ENCODE data around the gene MT1E.

Gene MT1E

DNA sequence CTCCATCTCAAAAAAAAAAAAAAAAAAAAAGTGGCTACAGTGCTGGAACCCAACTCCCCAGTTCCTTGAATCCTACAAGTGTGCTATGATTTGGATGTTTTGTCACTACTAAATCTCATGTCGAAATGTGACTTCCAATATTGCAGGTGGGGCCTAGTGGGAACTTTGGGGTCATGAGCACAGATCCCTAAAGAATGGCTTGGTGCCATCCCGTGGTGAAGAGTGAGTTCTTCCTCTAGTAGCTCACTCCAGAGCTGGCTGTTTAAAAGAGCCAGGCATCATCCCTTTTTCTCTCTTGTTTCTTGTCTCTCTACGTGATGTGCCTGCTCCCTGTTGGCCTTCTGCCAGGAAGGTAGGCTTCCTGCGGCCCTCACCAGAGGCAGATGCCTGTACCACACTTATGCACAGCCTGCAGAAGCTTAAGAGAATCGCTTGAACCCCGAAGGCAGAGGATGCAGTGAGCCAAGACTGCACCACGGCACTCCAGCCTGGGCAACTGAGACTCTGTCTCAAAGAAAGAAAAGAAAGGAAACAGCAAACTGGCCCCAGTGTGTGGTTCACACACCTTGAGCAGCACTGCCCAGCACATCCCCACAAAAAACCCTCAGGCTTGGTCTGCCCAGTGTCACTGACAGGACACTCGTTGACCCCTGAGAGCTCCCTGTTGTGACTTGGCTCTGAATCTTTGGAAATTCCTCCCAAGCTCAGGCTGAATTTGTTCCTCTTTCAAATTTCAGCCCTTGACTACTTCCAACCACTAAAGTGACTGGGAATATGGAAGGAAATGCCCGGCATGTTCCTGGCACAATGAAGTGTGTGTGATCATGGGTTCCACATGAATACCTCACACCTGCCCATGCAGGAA is 3.1 kb downstream of the MT1E start:
- no peak for DNase-seq

DNA sequence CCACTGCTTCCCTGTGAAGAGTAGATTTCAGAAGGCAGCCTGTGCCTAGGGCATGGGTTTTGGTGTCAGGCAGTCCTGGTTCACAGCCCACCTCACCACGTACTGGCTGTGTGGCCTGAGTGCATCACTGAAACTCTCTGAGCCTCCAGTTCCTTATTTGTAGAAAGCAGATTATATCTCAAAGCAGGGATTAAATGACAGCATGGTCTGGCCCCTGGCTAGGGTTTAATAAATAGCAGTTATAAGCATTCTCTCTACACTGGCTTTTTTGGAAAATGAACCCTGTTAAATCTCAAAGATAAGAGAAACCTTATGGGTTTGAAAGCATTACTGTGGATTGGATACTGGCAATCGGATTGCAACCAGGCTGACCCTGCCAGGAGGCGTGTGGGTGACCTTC is 4.0 kb downstream of the MT1E start:
- no peak for DNase-seq

DNA sequence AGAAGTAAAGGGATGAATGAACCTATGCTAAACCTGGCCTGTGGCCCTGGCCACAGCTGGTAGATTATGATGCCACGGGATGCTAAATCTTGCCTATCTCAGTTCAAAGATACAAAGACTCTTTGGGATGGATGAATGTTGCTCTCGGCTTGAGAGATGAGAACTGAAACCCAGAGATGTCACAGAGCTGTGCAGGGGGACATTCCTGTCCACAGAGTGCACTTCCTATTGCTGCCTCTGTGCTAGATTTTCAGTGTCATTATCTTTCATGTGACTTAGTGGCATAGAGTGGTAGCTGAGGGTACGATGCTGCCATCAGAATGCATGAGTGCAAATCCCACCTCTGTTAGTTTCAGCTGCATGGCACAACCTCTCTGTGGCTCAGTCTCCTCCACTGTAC is 4.6 kb downstream of the MT1E start:
- no peak for DNase-seq

DNA sequence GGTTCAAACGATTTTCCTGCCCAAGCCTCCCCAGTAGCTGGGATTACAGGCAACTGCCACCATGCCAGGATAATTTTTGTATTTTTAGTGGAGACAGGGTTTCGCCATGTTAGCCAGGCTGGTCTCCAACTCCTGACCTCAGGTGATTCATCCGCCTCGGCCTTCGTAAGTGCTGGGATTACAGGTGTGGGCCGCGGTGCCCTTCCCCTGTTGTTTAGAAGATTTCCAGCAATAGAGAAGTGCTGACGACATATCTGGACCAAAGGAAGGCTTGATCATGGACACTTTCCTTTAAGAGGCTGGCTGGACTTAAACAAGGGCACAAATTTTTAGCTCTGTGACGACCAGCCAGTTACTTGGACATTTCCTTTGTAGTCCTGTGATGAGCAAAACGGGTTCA is 5.6 kb downstream of the MT1E start:
- DNase-seq = no peak

DNA sequence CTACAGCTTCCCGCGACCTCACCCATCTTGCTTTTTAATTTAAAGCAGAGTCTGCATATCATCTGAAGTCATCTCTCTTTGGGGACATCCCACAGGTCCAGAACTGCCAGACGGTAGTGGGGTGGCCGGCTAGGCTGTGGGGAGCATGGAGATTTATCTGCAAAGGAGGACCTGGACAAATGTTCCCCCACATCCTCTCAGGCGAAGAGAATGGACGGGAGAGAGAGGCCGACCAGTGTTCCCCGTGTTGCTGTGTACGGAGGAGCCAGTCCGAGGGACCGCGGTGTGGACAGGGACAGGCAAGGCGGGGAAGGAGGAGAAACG is 6.2 kb downstream of the MT1E start:
- no peak for DNase-seq

DNA sequence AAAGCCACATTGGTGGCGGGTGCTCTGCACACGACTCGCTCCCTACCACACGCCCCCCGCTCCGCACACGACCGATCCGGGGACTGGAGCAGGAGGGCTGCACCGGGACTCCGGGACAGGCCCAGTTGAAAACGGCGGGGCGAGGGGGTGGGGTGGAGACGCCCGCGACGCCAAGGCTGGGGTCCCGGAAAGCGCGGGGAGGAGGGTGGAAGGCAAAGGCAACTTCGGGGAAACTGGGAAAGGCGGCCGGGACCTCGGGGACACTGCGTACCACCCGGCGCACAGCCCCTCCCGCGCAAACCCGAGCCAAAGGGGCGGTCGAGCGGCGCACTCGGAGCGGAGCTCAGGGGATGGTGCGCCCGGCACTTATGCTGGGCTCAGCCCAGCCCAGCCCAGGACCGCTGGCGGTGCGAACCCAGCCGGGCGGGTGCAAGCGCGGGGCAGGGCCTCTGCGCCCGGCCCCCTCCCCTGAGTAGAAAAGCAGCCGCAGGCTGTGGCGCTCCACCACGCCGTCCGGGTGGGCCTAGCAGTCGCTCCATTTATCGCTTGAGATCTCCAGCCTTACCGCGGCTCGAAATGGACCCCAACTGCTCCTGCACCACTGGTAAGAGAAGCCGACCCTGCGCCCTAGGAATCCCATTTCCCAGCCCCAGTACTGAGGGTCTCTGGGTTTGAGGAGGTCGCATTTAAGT is 6.7 kb downstream of the MT1E start, which contains the start of gene MT1M:
TSS of gene MT1M (plus strand) at position 504 of the 692 bp plus-strand sequence. CDS start at position 577, 73 bp downstream.
- no peak for DNase-seq

DNA sequence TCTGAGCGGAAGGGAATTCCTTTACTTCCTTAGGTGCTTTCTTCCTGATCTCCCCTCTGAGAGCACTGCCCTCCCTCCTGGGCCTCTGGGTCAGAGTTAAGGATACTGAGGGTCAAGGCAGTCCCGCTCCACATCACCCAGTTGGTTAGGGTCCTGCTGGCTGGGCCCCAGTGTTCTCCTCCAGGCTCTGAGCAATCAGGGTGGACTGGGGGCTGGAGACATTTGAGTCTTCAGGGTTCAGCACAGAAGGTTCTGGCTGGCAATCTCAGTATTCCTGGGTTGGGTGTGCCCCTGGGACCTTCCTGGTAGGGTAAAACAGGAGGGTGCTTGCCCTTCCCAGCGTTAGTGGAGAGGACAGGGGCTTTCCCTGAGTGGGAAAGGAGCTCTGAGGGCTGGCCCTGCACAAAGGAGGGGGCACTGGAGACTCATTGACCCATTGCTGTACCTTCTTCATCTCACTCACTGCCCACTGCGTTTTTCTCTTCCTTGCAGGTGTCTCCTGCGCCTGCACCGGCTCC is 7.3 kb downstream of the MT1E start:
- DNase-seq = no peak

DNA sequence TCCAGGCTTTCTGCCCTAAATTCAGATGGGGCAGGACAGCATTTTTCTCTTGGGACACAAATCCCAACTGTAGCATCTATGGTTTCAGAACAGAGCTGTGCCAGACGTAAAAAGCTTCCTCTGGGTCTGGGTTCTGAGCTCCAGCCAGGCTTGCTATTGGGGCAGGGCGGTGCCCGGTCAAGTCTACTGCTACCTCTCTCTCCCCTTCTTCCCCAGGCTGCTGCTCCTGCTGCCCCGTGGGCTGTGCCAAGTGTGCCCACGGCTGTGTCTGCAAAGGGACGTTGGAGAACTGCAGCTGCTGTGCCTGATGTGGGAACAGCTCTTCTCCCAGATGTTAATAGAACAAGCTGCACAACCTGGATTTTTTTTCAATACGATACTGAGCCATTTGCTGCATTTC is 8.0 kb downstream of the MT1E start:
- DNase-seq = no peak

DNA sequence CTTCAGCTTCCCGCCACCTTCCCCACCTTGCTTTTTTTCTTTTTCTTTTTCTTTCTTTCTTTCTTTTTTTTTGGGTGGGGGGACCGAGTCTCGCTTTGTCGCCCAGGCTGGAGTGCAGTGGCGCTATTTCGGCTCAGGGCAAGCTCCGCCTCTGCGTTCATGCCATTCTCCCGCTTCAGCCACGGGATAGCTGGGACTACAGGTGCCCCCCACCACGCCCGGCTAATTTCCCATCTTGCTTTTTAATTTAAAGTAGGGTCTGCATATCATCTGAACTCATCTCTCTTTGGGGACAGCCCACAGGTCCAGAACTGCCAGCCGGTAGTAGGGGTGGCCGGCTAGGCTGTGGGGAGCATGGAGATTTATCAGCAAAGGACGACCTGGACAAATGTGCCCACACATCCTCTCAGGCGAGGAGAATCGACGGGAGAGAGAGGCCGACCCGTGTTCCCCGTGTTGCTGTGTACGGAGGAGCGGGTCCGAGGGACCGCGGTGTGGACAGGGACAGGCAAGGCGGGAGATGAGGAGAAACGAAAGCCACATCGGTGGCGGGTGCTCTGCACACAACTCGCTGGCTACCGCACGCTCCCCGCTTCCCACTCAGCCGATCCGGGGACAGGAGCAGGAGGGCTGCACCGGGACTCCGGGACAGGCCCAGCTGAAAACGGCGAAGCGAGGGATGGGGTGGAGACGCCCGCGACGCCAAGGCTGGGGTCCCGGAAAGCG is 9.3 kb downstream of the MT1E start:
- no peak for DNase-seq

DNA sequence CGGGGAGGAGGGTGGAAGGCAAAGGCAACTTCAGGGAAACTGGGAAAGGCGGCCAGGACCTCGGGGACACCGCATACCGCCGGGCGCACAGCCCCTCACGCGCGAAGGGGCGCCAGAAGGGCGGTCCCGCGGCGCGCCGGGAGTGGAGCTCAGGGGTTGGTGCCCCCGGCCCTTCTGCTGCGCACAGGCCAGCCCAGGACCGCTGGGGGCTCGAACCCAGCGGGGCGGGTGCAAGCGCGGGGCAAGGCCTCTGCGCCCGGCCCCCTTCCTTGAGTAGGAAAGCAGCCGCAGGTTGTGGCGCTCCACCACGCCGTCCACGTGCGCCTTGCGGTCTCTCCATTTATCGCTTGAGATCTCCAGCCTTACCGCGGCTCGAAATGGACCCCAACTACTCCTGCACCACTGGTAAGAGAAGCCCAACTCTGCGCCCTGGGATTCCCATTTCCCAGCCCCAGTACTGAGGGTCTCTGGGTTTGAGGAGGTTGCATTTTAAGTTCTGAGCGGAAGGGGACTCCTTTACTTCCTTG is 9.9 kb downstream of the MT1E start:
- DNase-seq = no peak

DNA sequence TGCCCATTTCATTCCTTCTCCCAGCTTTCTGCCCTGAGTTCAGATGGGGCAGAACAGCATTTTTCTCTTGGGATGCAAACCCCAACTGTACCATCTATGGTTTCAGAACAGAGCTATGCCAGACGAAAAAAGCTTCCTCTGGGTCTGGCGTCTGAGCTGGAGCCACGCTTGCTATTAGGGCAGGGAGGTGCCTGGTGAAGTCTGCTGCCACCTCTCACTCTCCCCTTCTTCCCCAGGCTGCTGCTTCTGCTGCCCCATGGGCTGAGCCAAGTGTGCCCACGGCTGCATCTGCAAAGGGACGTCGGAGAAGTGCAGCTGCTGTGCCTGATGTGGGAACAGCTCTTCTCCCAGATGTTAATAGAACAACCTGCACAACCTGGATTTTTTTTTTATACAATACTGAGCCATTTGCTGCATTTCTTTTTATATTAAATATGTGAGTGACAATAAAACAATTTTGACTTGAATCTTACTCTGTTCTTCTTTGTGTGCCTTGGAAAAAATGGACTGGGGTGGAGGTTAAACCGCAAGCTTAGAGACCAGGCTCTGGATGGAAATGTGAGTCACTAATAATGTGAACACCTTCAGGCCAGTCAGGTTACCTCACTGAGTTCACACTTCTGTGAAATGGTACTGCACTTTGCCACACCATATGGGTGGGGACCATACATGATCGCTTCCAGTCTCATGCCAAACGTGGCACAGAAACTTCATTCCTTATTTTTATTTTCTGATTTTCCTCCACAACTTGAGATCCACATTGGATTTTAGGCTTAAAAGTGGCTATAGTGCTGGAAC is 11.2 kb downstream of the MT1E start:
- no peak for DNase-seq

DNA sequence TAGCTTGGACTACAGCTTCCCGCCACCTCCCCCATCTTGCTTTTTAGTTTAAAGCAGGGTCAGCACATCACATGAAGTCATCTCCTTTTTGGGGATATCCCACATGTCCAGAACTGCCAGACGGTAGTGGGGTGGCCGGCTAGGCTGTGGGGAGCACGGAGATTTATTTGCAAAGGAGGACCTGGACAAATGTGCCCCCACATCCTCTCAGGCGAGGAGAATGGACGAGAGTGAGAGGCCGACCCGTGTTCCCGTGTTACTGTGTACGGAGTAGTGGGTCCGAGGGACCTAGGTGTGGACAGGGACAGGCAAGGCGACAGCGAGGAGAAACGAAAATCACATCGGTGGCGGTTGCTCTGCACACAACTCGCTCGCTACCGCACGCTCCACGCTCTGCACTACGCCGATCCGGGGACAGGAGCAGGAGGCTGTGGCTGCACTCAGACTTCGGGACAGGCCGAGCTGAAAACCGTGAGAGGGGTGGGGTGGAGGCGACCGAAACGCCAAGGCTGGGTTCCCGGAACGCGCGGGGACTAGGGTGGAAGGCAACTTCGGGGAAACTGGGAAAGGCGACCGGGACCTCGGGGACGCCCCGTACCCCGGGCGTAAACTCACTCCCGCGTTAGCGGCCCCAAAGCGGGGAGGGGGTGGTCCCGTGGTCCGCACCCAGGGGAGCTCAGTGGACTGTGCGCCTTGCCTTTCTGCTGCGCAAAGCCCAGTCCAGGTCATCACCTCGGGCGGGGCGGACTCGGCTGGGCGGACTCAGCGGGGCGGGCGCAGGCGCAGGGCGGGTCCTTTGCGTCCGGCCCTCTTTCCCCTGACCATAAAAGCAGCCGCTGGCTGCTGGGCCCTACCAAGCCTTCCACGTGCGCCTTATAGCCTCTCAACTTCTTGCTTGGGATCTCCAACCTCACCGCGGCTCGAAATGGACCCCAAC is 12.5 kb downstream of the MT1E start, which contains the start of gene MT1A:
TSS of gene MT1A (plus strand) at position 853 of the 937 bp plus-strand sequence. CDS start at position 926, 73 bp downstream.
- DNase-seq = no peak

DNA sequence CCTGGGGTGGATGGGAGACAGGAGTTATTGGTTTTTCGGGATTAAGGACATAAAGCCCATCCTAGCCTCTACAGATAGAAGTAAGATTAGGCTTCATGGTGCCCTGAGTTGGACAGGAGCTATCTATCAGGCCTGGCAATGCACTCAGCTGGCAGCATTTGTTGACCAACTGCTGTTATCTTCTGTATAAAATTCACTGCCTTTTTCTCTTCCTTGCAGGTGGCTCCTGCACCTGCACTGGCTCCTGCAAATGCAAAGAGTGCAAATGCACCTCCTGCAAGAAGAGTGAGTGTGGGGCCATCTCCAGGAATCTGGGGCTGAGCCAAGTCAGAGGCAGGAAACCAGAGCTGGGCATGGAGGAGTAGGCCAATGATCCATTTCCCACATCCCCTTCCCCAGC is 13.5 kb downstream of the MT1E start:
- DNase-seq = no peak

DNA sequence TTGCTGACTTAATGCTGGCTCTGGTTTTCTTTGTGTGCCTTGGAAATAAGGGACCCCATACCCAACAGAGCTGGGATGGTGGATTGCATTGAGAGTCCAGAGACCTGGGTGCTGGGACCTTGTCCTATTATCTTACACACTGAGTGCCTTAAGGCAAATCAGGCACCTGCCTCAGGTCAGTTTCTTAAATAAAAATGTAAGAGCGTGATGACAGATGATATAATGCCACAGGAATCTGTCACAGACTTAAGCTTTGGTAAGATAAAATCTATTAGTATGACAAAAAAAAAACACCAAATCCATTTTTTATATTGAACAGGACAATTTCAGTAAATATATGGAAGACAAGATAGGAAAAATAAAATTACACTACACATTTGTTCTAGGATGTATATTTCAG is 14.5 kb downstream of the MT1E start:
- DNase-seq = no peak

DNA sequence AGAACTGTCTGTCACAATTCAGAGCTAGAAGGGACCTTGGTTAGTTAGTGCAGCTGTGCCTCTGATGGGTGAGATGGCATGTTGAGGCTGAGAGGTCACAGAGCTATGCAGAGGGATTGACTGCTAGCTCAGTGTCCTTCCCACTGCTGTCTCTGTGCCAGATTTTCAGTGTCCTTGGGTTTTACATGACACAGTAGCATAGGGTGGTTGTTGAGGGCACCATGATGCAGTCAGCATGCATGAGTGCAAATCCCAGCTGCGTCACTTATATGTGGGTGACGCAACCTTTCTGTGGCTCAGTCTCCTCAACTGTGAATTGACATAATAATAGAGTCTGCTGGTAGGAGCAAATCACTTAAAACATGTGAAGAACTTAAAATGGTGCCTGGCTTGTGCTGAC is 15.6 kb downstream of the MT1E start:
- DNase-seq = no peak

DNA sequence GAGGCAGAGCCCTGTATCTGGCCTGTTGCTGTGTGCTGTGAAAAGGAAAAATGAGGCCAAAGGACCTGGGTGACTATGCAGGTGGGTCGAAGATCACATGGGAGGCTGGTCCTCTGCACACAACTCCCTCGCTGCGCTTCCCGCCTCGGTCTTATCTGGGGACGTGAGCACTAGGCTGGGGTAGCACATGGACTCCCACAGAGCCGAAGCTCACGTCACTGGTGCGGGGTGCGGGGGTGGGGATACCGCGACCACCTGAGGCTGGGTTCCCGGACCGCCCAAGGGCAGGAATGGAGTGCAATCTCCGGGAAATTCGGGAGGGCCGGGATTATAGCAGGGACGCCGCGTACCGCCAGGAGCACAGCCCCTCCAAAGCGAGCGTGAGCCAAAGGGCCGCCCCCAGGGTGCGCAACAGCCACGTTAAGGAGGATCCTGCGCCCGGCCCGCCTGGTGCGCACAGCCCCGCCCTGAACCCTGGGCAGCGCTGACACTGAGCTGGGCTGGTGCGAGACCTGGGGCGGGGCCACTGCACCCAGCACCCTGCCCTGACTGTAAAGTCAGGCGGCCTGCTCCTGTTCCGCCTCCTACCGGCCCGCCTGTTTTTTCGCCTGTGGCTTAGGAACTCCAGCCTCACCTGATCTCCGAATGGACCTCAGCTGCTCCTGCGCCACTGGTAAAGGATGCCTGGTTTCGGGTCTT is 17.6 kb downstream of the MT1E start:
- peak; percentile 81 for DNase-seq

DNA sequence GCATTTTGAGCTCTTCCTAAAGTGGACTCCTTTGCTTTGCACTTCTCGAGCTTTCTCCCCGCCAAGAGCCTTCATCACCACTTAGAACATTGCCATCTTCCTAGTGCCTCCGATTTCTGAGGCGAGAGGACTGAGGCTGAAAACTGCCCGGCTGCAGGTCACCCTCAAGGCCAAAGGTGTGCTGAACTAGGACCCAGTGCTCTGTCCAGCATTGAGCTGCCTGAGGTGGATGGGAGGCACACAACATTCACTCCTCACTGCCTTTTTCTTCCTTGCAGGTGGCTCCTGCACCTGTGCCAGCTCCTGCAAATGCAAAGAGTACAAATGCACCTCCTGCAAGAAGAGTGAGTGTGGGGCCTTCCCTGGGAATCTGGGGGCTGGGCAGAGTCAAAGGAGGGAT is 18.3 kb downstream of the MT1E start:
- DNase-seq = no peak

DNA sequence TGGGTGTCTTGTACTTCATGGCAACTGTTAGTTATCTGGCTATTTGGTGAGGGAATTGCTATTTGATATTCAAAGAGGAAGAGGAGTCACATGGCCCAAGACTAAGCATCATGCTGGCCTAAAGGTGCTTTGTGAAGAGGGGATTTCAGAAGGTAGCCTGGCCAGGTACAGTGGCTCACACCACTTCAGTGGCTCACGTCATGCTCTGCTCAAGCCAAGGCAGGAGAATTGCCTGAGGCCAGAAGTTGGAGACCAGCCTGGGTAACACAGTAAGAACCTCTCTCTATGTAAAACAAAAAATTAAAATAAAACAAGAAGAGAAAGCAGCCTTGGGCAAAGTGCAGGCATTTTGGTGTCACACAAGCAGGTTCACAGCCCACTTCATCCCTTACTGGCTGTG is 19.7 kb downstream of the MT1E start:
- DNase-seq = no peak

DNA sequence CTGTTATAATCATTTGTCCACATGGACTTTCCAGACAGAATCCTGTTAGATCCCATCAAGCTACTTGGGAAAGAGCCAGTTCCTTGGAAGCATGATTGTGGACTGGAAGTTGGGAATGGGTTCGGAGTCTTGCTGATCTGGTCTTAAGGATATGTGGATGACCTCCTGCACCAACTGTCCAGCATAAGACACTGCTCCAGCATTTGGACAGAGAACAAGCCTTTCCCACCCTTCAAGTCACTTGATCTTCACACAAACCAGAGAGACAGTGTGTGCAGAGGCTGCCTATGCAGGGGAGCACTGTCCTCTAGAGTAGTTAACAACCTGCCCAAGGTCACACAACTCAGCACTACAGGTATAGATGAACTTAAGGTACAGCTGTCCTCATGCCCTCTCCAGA is 20.3 kb downstream of the MT1E start:
- no peak for DNase-seq

DNA sequence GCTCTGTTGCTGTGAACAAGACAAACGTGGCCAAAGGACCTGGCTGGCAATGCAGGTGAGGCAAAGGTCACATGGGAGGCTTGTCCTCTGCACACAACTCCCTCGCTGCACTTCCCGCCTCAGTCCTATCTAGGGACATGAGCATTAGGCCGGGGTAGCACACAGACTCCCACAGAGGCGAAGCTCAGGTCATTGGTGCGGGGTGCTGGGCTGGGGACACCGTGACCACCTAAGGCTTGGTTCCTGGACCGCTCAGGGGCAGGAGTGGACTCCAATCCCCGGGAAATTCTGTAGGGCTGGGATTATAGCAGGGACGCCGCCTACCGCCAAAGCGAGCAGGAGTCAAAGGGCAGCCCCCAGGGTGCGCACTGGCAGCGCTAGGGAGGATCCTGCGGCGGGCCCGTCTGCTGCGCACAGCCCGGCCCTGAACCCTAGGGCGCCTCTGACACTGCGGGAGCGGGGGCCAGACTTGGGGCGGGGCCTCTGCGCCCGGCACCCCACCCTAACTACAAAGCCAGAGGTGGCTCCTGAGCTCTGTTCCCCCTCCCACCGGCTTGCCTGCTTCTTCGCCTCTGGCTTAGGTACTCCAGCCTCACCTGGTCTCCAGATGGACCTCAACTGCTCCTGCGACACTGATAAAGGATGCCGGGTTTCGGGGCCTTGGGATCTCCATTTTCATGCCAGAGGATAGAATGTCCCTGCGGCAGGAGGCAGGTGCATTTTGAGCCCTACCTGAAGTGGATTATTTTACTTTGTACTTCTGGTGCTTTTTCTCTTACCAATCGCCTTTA is 22.3 kb downstream of the MT1E start:
- no peak for DNase-seq

All from CD4-positive, alpha-beta T cell treated with Interleukin-17A for 1 hour (primary cell).